Sigmoid colon (tissue), 7 donors: ENCODE data around the gene NAA50. TPM values are rescaled to one million over a fixed set of nuclear protein-coding genes. Genes with fewer than 3 reads are reported as not detected.

Experiments used
- DNase-seq: peaks from one replicate; pipeline ENCODE4 v3.0.0-alpha.2; 2019
- H3K27ac ChIP-seq, 4 donors: fragments of 200-600 bp; sonication (generic); one replicate each; pipeline ENCODE4 v1.5.1; 2016 to 2019; ENCODE audit warnings: mild to moderate bottlenecking in 1 of 4
- H3K27me3 ChIP-seq, 3 donors: fragments of 200-600 bp; sonication (generic); one replicate each; pipeline ENCODE4 v1.5.1; 2019; ENCODE audit warnings: mild to moderate bottlenecking in 1 of 3
- H3K36me3 ChIP-seq, 4 donors: fragments of 200-600 bp; sonication (generic); one replicate each; pipeline ENCODE4 v1.5.1; 2016 to 2019
- H3K4me1 ChIP-seq, 4 donors: fragments of 200-600 bp; sonication (generic); one replicate each; pipeline ENCODE4 v1.5.1; 2017 to 2019
- H3K4me3 ChIP-seq, 4 donors: fragments of 200-600 bp; sonication (generic); one replicate each; pipeline ENCODE4 v1.5.1; 2017 to 2019; ENCODE audit warnings: mild to moderate bottlenecking in 2 of 4, moderate library complexity in 1 of 4
- H3K9me3 ChIP-seq, 4 donors: fragments of 200-600 bp in 3 of 4; sonication (generic) in 3 of 4; one replicate each; pipeline versions ENCODE4 v1.5.1 to v1.6.1; 2013 to 2019
- EP300 ChIP-seq, 4 donors: sonication (generic); formaldehyde crosslinking; IDR thresholded peaks; one replicate each; pipeline ENCODE4 v1.6.1; 2017; ENCODE audit warnings: antibody characterized with exemption in 4 of 4
- POLR2A ChIP-seq, 2 donors: fragments of 450-650 bp; IDR thresholded peaks; one replicate each; pipeline ENCODE4 v1.6.1; 2016; ENCODE audit warnings: antibody characterized with exemption in 2 of 2, mild to moderate bottlenecking in 2 of 2, moderate library complexity in 2 of 2
- POLR2AphosphoS5 ChIP-seq, 4 donors: sonication (generic); formaldehyde crosslinking; IDR thresholded peaks; one replicate each; pipeline ENCODE4 v1.6.1; 2017; ENCODE audit warnings: antibody characterized with exemption in 4 of 4
- WGBS, 2 donors: extraction: QIAGEN DNeasy Blood & Tissue Kit; methylation state at CpG; one replicate each; pipeline ENCODE4 v1.1.7; 2013; 5-methylcytosine and 5-hydroxymethylcytosine counted together
- intact Hi-C: fragments of 100-400 bp; cut with DNase I; formaldehyde crosslinking; loops from one replicate; pipeline ENCODE4 v1.15.1; 2023
- polyA plus RNA-seq, 3 donors: library from polyadenylated mRNA; stranded (reverse); fragments of 200-250 nt; gene quantifications; one replicate each; pipeline ENCODE4 v1.2.3, GENCODE V29; 2013
- total RNA-seq, 4 donors: library from RNA; depleted of rRNA; stranded (reverse); fragments of >200 nt; gene quantifications; one replicate each; pipeline ENCODE4 v1.1.0, GENCODE V29; 2016
- TF ChIP-seq, protein P1 (sequence below), 4 experiments: fragments of 450-650 bp in 3 of 4; fragments of 200-600 bp in 1 of 4; IDR thresholded peaks; one replicate each; pipeline ENCODE4 v1.5.1; 2016 to 2019; ENCODE audit warnings: antibody characterized with exemption in 4 of 4, mild to moderate bottlenecking in 3 of 4, moderate library complexity in 2 of 4
- donor health status: healthy with polysubstance abuse.
- donor health status: Bipolar disorder and iron deficiency.
- donor health status: healthy.

The NAA50 gene
- total and polyA plus RNA-seq, 7 donors: 29.4 to 89.9 (median 64.1) TPM

DNA sequence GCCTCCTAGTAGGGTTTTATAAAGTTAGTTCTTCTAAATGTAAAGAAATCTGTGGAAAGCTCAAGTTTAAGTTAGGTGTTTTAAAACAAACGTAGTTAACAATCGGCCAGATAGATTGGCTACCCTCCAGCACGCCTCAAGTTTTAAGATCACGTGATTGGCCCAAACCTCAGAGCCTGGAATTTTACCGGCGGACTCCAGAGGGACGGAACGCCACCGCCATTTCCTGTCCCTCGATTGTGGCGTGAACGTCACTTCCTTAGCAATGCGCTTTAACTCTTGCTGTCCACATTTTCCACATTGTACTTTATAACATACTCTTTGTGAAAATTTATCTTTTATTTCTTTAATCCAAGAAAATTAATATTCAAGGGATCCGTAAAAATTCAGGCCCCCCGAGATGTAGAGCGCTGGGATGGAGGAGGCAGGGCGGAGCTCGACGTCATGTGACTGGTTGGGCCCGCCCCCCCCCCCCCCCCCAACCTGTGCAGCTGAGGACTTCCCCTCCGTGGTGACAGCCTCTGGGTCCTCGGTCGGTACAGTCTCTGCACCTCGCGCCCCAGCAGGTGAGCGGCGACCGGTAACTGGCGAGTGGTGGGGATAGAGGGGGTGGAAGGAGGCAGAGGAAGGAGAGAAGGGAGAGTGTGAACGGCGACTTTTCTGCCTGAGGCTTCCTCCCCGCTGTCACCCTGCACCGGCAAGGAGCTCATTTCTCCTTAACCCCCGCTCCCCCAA is 666 bp upstream of the NAA50 start, which contains the start of gene ATP6V1A:
TSS of gene ATP6V1A (plus strand) at position 488 of the 735 bp plus-strand sequence. CDS start 31,719 bp downstream, outside the sequence.
- peak within 1 kb of the TSS; percentile 75 to 84 (median 78) for H3K4me3 ChIP-seq

GRCh38 chr3:113744941-113745755 is 901 bp downstream of the NAA50 start:
- no peaks in the 10 kb centered on the region for H3K36me3 ChIP-seq
- TF ChIP-seq POLR2A (IDR thresholded peaks at IDR 0.05) (peak in 1 of 2 donors; percentile 6), EP300 (IDR thresholded peaks at IDR 0.05) (no peak), POLR2AphosphoS5 (IDR thresholded peaks at IDR 0.05) (peak in 3 of 4 donors; percentile 12 to 70 (median 61))
- TF ChIP-seq, protein P1, sequence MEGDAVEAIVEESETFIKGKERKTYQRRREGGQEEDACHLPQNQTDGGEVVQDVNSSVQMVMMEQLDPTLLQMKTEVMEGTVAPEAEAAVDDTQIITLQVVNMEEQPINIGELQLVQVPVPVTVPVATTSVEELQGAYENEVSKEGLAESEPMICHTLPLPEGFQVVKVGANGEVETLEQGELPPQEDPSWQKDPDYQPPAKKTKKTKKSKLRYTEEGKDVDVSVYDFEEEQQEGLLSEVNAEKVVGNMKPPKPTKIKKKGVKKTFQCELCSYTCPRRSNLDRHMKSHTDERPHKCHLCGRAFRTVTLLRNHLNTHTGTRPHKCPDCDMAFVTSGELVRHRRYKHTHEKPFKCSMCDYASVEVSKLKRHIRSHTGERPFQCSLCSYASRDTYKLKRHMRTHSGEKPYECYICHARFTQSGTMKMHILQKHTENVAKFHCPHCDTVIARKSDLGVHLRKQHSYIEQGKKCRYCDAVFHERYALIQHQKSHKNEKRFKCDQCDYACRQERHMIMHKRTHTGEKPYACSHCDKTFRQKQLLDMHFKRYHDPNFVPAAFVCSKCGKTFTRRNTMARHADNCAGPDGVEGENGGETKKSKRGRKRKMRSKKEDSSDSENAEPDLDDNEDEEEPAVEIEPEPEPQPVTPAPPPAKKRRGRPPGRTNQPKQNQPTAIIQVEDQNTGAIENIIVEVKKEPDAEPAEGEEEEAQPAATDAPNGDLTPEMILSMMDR (IDR thresholded peaks at IDR 0.05): peak; percentile 52 to 65 (median 59)
- 0 to 1% methylated on average over 35 of the region's 35 CpGs for WGBS, 2 donors
- DNase-seq: peak; percentile 88
- no peaks in the 10 kb centered on the region for H3K9me3 ChIP-seq
- H3K27ac ChIP-seq: peak overlapping the region; percentile 94 to 98 (median 97)
- H3K4me3 ChIP-seq: peak overlapping the region; percentile 75 to 84 (median 78)
- intact Hi-C loops: loop anchor here (5.0 to 10.0 kb wide), 7 partner anchors 113 to 1183 kb away; partner anchors contain the start of genes ATG3 and SLC35A5
- H3K4me1 ChIP-seq: peaks cover 0 to 70% (median 34%) of the 10 kb centered on the region in 4 donors
- no peaks in the 10 kb centered on the region for H3K27me3 ChIP-seq

More for the DNA sequence above, 666 bp upstream of the NAA50 start, which contains the start of gene ATP6V1A:
- intact Hi-C loops: loop anchor here (2.0 to 10.0 kb wide), 8 partner anchors 50 to 1184 kb away; partner anchors contain the start of genes ATG3, SLC35A5 and USF3
- DNase-seq: peak; percentile 97
- Histone ChIP-seq H3K4me1 (peaks cover 0 to 54% (median 30%) of the 10 kb centered on the region in 4 donors), H3K9me3 (no peaks in the 10 kb centered on the region), H3K36me3 (no peaks in the 10 kb centered on the region), H3K27me3 (no peaks in the 10 kb centered on the region), H3K27ac (peak within 1 kb of the TSS; percentile 94 to 98 (median 97))
- 0% methylated on average over 34 of the region's 34 CpGs for WGBS, 2 donors
- peak; percentile 38 to 73 (median 61) for TF ChIP-seq POLR2AphosphoS5 (IDR thresholded peaks at IDR 0.05)
- TF ChIP-seq, protein P1 (IDR thresholded peaks at IDR 0.05): no peak
- TF ChIP-seq POLR2A (IDR thresholded peaks at IDR 0.05): no peak
- TF ChIP-seq EP300 (IDR thresholded peaks at IDR 0.05): peak in 2 of 4 donors; percentile 15 to 46

DNA sequence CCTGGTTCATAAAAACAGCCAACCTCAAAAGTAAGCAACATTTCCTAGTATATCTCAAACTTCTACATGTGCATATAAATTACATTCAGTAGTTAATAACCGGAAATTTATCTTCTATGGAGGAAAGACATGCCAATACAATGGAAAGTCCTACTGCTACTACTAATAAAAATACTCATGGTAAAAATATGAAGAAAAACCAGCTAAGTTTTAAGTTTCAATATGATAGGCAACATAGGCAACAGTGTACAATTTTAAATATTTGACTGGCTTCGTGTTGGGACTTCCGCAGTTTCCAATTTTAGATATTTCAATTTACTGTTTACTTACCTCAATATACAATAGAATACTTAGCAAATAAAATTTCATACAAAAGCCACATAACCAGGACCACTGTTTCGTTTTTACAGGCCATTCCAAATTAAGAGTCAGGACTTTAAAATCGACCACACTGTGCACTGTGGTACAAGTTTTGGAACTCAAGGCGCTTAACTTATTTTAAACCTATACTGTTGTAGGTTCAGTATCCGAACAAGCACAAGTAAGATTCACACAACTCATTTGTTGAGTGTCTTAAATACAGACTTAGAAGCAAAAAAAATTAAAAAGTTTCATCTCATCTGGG is 2.9 kb downstream of the NAA50 start:
- no peak overlapping the region for H3K4me3 ChIP-seq
- peak overlapping the region in 2 of 4 donors; percentile 94 to 98 for H3K27ac ChIP-seq
- intact Hi-C loops: loop anchor here (10.0 kb wide), 1 partner anchor 598 kb away; no protein-coding TSS in a partner anchor
- H3K27me3 ChIP-seq: no peaks in the 10 kb centered on the region
- no peaks in the 10 kb centered on the region for H3K36me3 ChIP-seq
- H3K4me1 ChIP-seq: peaks cover 0 to 71% (median 36%) of the 10 kb centered on the region in 4 donors
- no peaks in the 10 kb centered on the region for H3K9me3 ChIP-seq
- TF ChIP-seq EP300 (IDR thresholded peaks at IDR 0.05): no peak
- TF ChIP-seq, protein P1 (IDR thresholded peaks at IDR 0.05): no peak
- no peak for TF ChIP-seq POLR2AphosphoS5 (IDR thresholded peaks at IDR 0.05)
- no peak for TF ChIP-seq POLR2A (IDR thresholded peaks at IDR 0.05)
- DNase-seq: no peak
- WGBS, 2 donors: 45 to 62% methylated on average over 7 of the region's 7 CpGs

- Histone ChIP-seq H3K4me3 (no peak overlapping the region), H3K4me1 (peaks cover 0 to 75% (median 35%) of the 10 kb centered on the region in 4 donors), H3K27me3 (no peaks in the 10 kb centered on the region), H3K36me3 (no peaks in the 10 kb centered on the region), H3K27ac (no peak overlapping the region), H3K9me3 (no peaks in the 10 kb centered on the region)
- intact Hi-C loops: loop anchor here (10.0 kb wide), 1 partner anchor 597 kb away; no protein-coding TSS in a partner anchor
- WGBS, 2 donors: 10 to 51% methylated on average over 1 of the region's 1 CpG
- TF ChIP-seq POLR2AphosphoS5 (IDR thresholded peaks at IDR 0.05) (no peak), EP300 (IDR thresholded peaks at IDR 0.05) (no peak), POLR2A (IDR thresholded peaks at IDR 0.05) (no peak)
- TF ChIP-seq, protein P1 (IDR thresholded peaks at IDR 0.05): no peak
- DNase-seq: no peak
Observed at GRCh38 chr3:113741620-113742019, 4.4 kb downstream of the NAA50 start.
